ENCODE data around the gene MYO9A. TPM values are rescaled to one million over a fixed set of nuclear protein-coding genes. Genes with fewer than 3 reads are reported as not detected.

Gene MYO9A
- total RNA-seq, 2 donors from 2014 or later: 12.9 to 27.8 TPM

DNA sequence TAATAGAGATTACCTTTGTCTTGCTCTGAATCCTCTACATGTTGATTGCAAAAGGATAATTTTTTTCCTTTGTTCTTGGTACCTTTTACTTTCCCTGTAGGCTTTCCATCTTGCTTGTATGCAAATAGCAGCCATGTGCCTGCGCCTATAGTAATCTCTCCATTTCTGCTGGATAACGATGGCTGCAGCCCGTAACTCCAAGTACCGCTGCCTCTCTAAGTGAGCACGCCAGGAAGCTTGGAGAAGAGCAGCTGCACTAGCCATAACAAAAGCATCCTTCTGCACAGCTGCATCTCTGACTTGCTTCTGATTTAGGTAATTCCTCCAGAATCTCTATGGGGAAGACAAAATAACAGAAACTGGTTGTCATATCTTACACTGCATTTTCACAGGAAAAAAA, 218.3 kb downstream of the MYO9A start:
- no peak for ATAC-seq
- Histone ChIP-seq H3K27ac (no peak overlapping the region), H3K4me1 (no peaks in the 10 kb centered on the region), H3K9me3 (no peaks in the 10 kb centered on the region), H3K4me3 (no peak overlapping the region), H3K36me3 (replicated peaks in 1 of 2; ENCODE audit: insufficient read depth in 1 of 2, low read depth in 2 of 2) (no peaks in the 10 kb centered on the region), H3K27me3 (no peaks in the 10 kb centered on the region)
- intact Hi-C loops (cut with DNase I): no loop called here
- 93 to 97% methylated on average over 5 of the region's 5 CpGs for WGBS, 2 donors
- TF ChIP-seq CTCF (IDR thresholded peaks at IDR 0.05): no peak
- TF ChIP-seq POLR2A (IDR thresholded peaks at IDR 0.05): no peak
- DNase-seq: no peak

DNA sequence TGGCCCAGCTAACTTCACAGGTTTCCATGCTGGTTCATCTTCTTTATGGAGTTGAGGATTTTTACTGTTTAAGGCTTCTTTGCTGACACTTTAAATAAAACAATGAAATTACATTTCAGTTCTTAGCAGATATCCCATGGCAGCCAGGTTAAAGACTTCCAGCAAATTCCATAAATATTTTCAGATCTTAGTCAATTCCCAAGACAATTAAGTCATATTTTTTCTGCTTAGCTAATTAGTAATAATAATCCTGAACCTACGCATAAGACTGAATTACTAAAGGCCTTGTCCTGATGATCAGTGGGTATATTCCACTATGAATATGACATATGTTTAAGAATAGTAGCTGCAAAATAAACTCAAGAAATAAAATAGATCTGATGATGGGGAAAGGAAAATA, 224.3 kb downstream of the MYO9A start:
- Histone ChIP-seq H3K27ac (no peak overlapping the region), H3K27me3 (no peaks in the 10 kb centered on the region), H3K4me3 (no peak overlapping the region), H3K4me1 (no peaks in the 10 kb centered on the region), H3K9me3 (no peaks in the 10 kb centered on the region), H3K36me3 (replicated peaks in 1 of 2; ENCODE audit: insufficient read depth in 1 of 2, low read depth in 2 of 2) (no peaks in the 10 kb centered on the region)
- intact Hi-C loops (cut with DNase I): no loop called here
- WGBS, 2 donors: 97 to 100% methylated on average over 1 of the region's 1 CpG
- DNase-seq (no peak), ATAC-seq (no peak)
- TF ChIP-seq CTCF (IDR thresholded peaks at IDR 0.05) (no peak), POLR2A (IDR thresholded peaks at IDR 0.05) (no peak)

GRCh38 chr15:71892335-71892734, 225.6 kb downstream of the MYO9A start:
- Histone ChIP-seq H3K4me3 (no peak overlapping the region), H3K4me1 (no peaks in the 10 kb centered on the region), H3K27ac (no peak overlapping the region), H3K9me3 (no peaks in the 10 kb centered on the region), H3K27me3 (no peaks in the 10 kb centered on the region), H3K36me3 (replicated peaks in 1 of 2; ENCODE audit: insufficient read depth in 1 of 2, low read depth in 2 of 2) (no peaks in the 10 kb centered on the region)
- no peak for ATAC-seq
- 89 to 93% methylated on average over 3 of the region's 3 CpGs for WGBS, 2 donors
- DNase-seq: no peak
- intact Hi-C loops (cut with DNase I): no loop called here
- no peak for TF ChIP-seq POLR2A (IDR thresholded peaks at IDR 0.05)
- no peak for TF ChIP-seq CTCF (IDR thresholded peaks at IDR 0.05)

DNA sequence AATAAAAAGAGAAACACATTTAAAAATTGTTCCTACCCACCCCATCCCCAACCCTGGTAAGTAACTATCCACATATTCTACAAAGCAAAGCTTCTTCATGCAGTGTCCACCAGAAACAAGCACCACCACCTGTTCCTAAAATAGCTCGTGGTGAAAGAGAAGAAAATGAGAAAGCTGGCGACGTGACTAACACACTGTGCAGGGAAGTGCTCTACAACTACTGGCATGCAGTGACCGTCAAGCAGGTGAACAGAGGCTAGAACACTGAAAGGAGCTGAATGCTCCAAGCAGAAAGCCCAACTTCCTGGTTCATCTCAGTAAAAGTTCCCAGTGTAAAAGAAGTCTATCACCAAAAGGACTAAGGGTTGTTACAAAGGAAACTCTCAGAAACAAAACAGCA, 226.9 kb downstream of the MYO9A start:
- no peak overlapping the region for H3K27ac ChIP-seq
- ATAC-seq: no peak
- no peak for DNase-seq
- intact Hi-C loops (cut with DNase I): no loop called here
- H3K4me3 ChIP-seq: no peak overlapping the region
- H3K9me3 ChIP-seq: no peaks in the 10 kb centered on the region
- H3K27me3 ChIP-seq: no peaks in the 10 kb centered on the region
- TF ChIP-seq CTCF (IDR thresholded peaks at IDR 0.05) (no peak), POLR2A (IDR thresholded peaks at IDR 0.05) (no peak)
- no peaks in the 10 kb centered on the region for H3K36me3 ChIP-seq (replicated peaks in 1 of 2; ENCODE audit: insufficient read depth in 1 of 2, low read depth in 2 of 2)
- H3K4me1 ChIP-seq: no peaks in the 10 kb centered on the region
- WGBS, 2 donors: 75 to 81% methylated on average over 4 of the region's 4 CpGs

- Histone ChIP-seq H3K27me3 (no peaks in the 10 kb centered on the region), H3K36me3 (replicated peaks in 1 of 2; ENCODE audit: insufficient read depth in 1 of 2, low read depth in 2 of 2) (no peaks in the 10 kb centered on the region), H3K4me1 (no peaks in the 10 kb centered on the region), H3K9me3 (no peaks in the 10 kb centered on the region), H3K27ac (no peak overlapping the region), H3K4me3 (no peak overlapping the region)
- TF ChIP-seq CTCF (IDR thresholded peaks at IDR 0.05) (no peak), POLR2A (IDR thresholded peaks at IDR 0.05) (no peak)
- intact Hi-C loops (cut with DNase I): no loop called here
- ATAC-seq (no peak), DNase-seq (no peak)
- 96 to 100% methylated on average over 1 of the region's 1 CpG for WGBS, 2 donors
Measured at GRCh38 chr15:71889947-71890346, 228.0 kb downstream of the MYO9A start.

Measured in body of pancreas (tissue), 4 donors.